NCI-H2171 treated with DMSO at 0.1 percent for 48 hours (cell line): ENCODE results near the gene TKTL1.

ENCODE experiments used
- DNase-seq: peaks from one replicate; lab custom pipeline; 2025; lab: John Stamatoyannopoulos, UW

TKTL1 gene

DNA sequence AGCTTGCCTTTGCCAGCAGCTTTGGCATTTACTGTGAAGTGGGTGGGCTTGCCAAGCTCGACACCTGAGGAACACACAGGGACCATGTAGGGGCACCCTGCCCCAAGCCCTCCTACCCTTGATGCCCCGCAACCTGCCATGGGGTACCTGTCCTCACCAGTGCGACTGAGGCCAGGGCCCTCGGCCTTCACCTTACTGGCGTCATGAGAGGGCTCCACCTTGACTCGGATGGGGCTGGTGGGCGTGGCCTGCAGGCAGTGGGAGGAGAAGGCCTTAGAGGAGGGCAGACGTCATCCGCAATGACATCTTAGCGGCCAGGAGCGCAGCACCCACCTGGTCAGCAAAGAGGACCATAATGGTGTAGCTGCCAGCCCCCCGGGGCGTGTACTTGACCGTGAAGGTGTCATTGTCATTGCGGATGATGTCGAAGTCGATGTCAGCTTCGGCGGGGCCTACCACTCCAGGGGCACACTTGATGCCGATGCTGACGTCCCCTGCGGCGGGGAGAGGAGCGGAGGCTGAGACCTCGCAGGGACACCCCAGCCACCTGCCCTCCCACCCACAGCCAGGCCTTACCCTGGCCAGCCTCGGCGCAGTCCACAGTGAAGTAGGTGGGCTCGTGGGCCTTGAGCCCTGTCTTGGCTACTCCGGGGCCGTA, 66.6 kb downstream of the TKTL1 start:
- no peak for DNase-seq

GRCh38 chrX:154363706-154364439, 68.3 kb downstream of the TKTL1 start:
- no peak for DNase-seq

DNA sequence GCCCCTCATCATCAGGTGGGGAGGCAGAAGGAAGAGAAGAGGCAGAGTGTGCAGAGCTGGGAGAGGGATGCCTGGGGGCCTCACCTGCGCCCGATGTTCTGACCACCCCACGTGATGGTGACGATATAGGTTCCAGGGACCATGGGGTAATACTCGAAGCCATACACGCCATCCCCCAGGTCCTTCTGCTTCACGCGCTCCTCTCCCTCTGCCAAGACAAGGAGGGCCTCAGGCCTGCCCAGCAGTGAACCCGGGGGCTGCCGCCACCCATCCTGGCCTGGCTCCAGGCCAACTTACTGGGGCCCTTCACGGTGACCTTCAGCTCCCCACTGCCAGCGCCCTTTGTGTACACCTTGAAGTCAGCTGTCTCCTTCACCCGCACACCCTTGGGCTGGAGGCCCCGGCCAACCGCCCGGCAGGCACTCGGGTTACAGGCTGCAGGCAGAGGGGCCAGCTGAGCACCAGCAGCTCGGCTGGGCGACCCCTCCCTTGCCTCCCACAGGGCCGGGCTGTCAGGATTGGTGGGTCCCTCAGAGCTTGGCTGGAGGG, 69.5 kb downstream of the TKTL1 start:
- DNase-seq: no peak

DNA sequence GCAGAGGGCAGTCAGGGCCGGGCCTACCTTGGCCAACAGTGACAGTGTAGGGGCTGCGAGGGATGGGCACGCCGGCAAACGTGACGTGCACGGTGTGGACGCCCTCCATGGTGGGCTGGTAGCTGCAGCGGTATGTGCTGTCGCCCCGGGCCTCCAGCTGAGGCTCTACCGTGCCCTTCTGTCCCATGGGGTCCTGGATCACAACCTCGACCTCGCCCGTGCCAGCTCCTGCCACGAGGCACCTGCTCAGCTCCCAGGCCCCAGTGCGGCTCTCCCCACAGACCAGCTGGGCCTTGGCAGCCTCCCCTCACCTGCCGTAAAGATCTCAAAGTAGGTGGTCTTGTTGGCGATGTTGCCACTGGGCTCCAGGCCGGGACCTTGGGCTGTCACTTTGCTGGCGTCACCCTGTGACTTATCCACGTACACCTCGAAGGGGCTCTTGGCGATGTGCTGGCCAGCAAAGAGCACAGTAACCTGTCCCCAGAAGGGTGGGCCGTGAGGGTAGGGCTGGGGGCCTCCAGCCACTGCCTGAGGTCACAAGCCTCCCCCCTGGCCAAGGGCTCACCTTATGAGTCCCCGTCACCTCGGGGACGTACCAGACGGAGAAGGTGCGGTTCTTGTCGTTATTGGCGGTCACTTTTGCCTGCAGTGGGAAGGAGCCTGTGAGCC, 70.5 kb downstream of the TKTL1 start:
- no peak for DNase-seq

- no peak for DNase-seq
Observed at GRCh38 chrX:154366666-154367055, 71.1 kb downstream of the TKTL1 start.

DNA sequence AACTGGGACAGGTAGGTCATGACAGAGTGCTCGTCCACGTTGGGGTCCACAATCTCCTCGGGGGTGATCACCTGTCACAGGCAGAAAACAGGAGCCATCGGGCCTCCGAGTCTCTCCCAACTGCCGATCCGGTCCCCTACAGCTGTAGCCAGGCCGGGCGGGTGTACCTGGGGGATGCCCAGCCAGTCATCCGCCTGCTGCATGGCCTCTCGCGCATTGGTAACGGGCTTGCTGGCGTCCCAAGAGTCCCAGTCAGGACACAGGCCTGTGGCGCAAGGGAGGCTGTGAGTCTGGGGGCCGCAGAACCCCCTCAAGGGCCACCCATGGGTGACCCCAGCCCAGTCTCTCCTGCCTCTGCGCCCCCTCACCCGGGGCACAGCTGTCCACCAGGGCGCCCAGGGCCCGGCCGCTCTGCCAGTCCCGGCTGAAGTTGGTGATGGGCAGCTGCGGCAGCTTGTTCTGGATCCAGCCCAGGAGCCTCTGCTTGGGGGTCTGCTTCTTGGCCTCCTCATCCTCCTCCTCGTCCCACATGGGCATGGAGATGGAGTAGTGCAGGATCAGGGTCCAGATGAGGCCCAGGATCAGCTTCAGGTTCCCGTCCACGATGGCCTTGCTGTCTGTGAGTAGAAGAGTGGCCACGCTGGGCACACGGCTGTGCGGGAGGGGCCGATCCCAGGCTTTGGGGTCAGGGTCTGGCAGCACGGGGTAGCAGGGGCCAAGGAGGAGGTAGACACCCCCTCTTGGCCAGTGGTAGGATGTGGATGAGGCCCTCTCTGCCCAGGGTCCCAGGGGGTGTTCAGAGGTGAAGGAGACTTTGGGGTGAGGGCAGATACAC, 72.1 kb downstream of the TKTL1 start:
- DNase-seq: no peak

- no peak for DNase-seq
Observed at GRCh38 chrX:154368630-154369448, 73.2 kb downstream of the TKTL1 start.

DNA sequence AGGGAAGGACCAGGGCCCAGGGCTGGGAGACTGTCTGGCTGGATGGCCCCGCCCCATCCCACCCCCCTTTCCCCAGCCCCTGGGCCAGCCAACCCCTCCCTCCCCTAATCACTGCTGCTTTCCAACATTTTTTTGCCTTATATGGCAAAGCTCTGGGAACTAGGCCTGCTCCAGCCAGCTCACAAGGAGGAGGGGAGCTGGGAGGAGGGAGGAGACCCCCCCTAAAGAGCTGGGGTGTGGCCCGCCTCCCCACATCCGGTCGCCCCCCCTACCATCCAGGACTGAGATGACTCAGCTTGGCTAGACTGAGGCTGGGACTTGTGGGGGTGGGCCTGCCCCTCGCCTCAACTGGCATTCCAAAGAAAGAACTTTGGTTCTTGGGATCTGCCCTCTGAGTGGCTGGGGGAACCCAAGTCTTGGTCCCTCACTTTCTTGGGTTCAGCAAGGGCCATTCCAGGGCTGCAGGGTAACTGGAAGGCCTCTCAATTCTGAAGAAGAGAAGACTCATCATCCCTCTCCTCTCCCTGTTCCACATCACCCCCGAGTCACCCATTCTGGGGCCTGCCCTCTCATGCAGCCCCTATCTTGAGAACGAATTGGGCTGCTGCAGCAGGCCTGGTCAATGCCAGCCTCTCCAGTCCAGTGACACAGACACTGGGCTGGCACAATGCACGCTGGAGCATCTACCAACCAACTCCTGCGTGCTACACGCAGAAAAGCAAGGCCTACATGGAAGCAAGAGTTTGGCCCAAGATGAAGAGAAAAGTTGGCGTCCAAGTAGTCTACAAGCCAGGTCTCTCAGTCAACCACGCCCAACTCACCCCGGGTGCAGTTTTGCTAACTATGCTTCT, 74.1 kb downstream of the TKTL1 start:
- peak; percentile 64 for DNase-seq

GRCh38 chrX:154370300-154371016, 74.9 kb downstream of the TKTL1 start:
- DNase-seq: no peak

GRCh38 chrX:154371017-154371788, 75.6 kb downstream of the TKTL1 start:
- peak; percentile 84 for DNase-seq

- no peak for DNase-seq
Observed at GRCh38 chrX:154371789-154372300, 76.2 kb downstream of the TKTL1 start.

- no peak for DNase-seq
Observed at GRCh38 chrX:154372612-154373022, 77.0 kb downstream of the TKTL1 start.

DNA sequence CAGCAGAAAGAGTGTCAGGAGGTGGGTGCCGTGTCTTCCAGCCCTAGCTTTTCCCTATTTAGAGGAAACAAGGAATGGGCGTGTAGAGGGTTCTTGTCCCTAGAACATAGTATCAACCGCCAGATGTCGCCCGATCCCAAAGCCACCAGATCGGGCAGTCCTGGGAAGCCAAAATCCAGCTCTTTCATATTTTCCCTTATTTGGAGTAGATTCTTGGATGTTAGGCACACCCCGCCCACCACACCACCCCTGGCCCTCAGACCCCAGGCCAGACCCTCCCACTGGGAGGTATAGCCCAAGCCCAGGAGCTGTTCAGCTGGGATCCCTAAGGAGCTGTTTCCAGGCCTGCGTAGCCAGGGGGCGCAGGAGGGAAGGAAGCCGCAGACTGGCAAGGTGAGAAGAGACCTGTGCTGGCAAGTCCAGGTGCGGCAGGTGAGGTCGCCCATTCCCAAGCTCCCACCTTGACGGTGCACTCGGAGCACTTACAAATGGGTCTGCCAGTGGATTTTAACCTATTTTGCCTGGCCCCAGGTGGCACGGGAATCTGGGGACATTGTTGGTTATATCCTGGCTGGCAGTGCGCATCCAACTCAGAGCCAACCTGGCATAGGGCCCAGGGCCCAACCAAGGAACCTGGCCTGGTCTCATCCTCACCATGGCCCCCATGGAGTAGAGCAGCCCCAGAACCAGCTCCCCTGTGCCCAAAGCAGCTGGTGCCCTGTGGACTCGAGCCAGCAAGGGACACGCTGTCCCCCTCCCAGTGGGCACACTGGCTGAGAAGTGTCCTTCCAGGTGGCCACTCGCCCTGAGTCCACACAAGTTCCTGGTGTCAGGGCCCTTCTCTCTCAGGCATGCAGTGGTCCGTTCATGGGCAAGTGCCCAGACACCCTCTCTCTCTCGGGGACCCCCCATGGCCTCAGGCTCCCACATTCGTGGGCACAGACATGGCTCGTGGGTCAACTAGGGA, 78.0 kb downstream of the TKTL1 start:
- DNase-seq: peak; percentile 76

DNA sequence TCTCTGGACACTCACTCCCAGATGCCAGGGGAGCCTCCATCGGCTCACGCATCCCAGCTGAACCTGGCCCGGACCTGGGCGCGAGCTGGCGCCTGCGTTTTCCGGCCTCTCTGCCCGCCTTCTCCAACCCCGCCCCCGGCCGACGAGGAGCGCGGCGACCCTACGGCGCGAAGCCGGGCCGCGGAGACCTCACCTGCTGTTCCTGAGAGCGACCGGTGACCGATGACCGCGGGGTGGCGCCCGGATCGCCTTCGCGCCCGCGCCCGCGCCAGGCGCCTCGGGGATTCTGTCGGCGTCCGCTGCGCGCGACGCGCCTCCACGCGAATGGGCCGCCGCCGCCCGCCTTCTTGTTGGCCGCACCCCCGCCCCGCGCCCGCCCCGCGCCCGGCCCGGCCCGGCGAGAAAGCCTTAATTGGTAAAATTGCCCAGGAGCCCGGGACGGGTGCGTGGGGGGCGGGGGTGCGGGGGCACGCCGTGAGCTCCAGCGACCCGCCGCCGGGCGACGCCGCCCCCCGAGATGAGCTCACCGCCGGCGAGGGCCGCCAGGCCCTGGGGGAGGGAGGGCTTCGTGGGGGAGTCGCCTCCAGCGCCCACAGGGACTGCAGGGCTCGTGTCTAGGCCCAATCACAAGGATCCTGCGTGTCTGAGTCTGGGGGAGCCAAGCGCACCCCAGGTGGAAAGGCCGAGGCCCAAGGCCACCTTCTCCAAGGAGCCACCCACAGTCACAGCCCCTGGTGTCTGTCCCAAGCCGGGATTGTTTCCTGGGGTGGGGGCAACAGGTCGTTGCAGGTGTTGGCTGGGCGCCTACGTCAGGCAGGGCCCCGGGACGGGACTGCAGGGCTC, 78.9 kb downstream of the TKTL1 start, which contains the start of gene FLNA:
Gene FLNA, minus strand, starts transcription at position 322 of the 843 bp plus-strand sequence. CDS start 3,389 bp downstream, outside the sequence.
- DNase-seq: no peak

- DNase-seq: no peak
Observed at GRCh38 chrX:154375156-154375504, 79.5 kb downstream of the TKTL1 start.

DNA sequence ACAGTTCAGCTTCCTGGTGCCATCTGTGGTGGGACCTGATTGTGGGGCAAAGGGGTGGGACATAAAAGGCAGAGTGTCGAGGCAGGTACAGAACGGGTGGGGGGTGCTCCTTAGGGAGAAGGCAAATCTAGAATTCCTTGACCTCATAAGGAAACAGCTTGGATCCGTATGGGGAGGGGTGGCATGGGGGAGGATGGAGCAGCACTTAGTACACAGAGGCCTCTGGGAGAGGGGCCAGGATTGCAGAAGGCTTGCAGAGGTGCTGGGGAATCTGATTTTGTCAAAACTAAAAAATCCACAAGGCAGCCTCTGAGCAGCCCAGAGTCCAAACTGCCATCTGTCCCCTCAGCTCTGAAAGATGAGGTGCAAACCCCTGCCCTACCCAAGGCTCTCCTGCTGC, 81.2 kb downstream of the TKTL1 start:
- DNase-seq: no peak
